HL-60 (cell line): ENCODE data around the gene MAP3K8.

Source experiments
- SPI1 ChIP-seq: IDR thresholded peaks from 2 replicates; pipeline ENCODE4 v1.6.1; 2012; ENCODE audit warnings: low read depth, mild to moderate bottlenecking, borderline replicate concordance
- TF ChIP-seq, protein P1 (sequence below): IDR thresholded peaks from one replicate; pipeline ENCODE4 v1.5.1; 2011; ENCODE audit warnings: low read length, control low read depth, inconsistent platforms; ENCODE audit not compliant: insufficient read depth
- TF ChIP-seq, protein P2 (sequence below): IDR thresholded peaks from 2 replicates; pipeline ENCODE4 v1.6.1; 2012; ENCODE audit warnings: low read depth; ENCODE audit not compliant: insufficient replicate concordance

DNA sequence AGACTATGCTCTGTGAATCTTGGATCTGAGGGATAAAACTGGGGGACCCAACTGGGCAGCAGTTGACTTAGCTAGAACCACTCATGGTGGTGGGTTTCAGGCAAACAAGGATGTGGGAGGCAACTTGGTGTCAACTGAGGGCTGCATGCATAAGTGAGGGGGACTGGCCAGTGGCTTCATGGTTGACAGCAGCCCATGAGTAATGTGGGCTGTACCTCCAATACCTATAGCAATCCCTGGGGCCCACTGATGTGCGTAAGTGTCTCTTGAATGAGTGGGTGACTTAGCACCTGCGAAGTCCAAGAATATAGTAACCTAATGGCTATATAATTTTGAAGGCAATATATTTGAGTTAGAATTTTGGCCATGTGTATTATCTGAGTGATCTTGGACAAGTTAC, 13.7 kb upstream of the MAP3K8 start:
- TF ChIP-seq, protein P1, sequence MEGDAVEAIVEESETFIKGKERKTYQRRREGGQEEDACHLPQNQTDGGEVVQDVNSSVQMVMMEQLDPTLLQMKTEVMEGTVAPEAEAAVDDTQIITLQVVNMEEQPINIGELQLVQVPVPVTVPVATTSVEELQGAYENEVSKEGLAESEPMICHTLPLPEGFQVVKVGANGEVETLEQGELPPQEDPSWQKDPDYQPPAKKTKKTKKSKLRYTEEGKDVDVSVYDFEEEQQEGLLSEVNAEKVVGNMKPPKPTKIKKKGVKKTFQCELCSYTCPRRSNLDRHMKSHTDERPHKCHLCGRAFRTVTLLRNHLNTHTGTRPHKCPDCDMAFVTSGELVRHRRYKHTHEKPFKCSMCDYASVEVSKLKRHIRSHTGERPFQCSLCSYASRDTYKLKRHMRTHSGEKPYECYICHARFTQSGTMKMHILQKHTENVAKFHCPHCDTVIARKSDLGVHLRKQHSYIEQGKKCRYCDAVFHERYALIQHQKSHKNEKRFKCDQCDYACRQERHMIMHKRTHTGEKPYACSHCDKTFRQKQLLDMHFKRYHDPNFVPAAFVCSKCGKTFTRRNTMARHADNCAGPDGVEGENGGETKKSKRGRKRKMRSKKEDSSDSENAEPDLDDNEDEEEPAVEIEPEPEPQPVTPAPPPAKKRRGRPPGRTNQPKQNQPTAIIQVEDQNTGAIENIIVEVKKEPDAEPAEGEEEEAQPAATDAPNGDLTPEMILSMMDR: no peak
- TF ChIP-seq, protein P2, sequence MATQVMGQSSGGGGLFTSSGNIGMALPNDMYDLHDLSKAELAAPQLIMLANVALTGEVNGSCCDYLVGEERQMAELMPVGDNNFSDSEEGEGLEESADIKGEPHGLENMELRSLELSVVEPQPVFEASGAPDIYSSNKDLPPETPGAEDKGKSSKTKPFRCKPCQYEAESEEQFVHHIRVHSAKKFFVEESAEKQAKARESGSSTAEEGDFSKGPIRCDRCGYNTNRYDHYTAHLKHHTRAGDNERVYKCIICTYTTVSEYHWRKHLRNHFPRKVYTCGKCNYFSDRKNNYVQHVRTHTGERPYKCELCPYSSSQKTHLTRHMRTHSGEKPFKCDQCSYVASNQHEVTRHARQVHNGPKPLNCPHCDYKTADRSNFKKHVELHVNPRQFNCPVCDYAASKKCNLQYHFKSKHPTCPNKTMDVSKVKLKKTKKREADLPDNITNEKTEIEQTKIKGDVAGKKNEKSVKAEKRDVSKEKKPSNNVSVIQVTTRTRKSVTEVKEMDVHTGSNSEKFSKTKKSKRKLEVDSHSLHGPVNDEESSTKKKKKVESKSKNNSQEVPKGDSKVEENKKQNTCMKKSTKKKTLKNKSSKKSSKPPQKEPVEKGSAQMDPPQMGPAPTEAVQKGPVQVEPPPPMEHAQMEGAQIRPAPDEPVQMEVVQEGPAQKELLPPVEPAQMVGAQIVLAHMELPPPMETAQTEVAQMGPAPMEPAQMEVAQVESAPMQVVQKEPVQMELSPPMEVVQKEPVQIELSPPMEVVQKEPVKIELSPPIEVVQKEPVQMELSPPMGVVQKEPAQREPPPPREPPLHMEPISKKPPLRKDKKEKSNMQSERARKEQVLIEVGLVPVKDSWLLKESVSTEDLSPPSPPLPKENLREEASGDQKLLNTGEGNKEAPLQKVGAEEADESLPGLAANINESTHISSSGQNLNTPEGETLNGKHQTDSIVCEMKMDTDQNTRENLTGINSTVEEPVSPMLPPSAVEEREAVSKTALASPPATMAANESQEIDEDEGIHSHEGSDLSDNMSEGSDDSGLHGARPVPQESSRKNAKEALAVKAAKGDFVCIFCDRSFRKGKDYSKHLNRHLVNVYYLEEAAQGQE: no peak
- TF ChIP-seq SPI1: no peak
